ENCODE data around the gene DDX20. TPM values are rescaled to one million over a fixed set of nuclear protein-coding genes. Genes with fewer than 3 reads are reported as not detected.

The DDX20 gene
- total RNA-seq, 1 donor from 2014 or later: 14.0 TPM

- peak; percentile 83 for TF ChIP-seq CTCF (IDR thresholded peaks at IDR 0.05)
- Mint-ChIP-seq H3K27ac (ENCODE audit: unreplicated experiment) (no peak overlapping the region), H3K36me3 (ENCODE audit: unreplicated experiment) (peaks cover 23% of the 10 kb centered on the region), H3K27me3 (ENCODE audit: unreplicated experiment) (no peaks in the 10 kb centered on the region), H3K4me3 (ENCODE audit: unreplicated experiment) (no peak overlapping the region), H3K4me1 (ENCODE audit: unreplicated experiment) (peaks cover 4% of the 10 kb centered on the region), H3K9me3 (ENCODE audit: unreplicated experiment) (no peaks in the 10 kb centered on the region)
- no peak for DNase-seq (ENCODE audit: extremely low spot score, unreplicated experiment)
Measured at GRCh38 chr1:111769517-111770146, 13.9 kb downstream of the DDX20 start.

GRCh38 chr1:111770916-111771315 lies 15.2 kb downstream of the DDX20 start:
- H3K36me3 Mint-ChIP-seq (ENCODE audit: unreplicated experiment): peaks cover 13% of the 10 kb centered on the region
- no peaks in the 10 kb centered on the region for H3K27me3 Mint-ChIP-seq (ENCODE audit: unreplicated experiment)
- no peak overlapping the region for H3K4me3 Mint-ChIP-seq (ENCODE audit: unreplicated experiment)
- no peak overlapping the region for H3K27ac Mint-ChIP-seq (ENCODE audit: unreplicated experiment)
- no peak for TF ChIP-seq CTCF (IDR thresholded peaks at IDR 0.05)
- H3K9me3 Mint-ChIP-seq (ENCODE audit: unreplicated experiment): no peaks in the 10 kb centered on the region
- peaks cover 6% of the 10 kb centered on the region for H3K4me1 Mint-ChIP-seq (ENCODE audit: unreplicated experiment)
- no peak for DNase-seq (ENCODE audit: extremely low spot score, unreplicated experiment)

- Mint-ChIP-seq H3K27ac (ENCODE audit: unreplicated experiment) (peak overlapping the region; percentile 0), H3K4me1 (ENCODE audit: unreplicated experiment) (peaks cover 28% of the 10 kb centered on the region), H3K36me3 (ENCODE audit: unreplicated experiment) (no peaks in the 10 kb centered on the region), H3K4me3 (ENCODE audit: unreplicated experiment) (no peak overlapping the region), H3K9me3 (ENCODE audit: unreplicated experiment) (no peaks in the 10 kb centered on the region), H3K27me3 (ENCODE audit: unreplicated experiment) (no peaks in the 10 kb centered on the region)
- DNase-seq (ENCODE audit: extremely low spot score, unreplicated experiment): no peak
- no peak for TF ChIP-seq CTCF (IDR thresholded peaks at IDR 0.05)
Measured at GRCh38 chr1:111775966-111776365, 20.3 kb downstream of the DDX20 start.

DNA sequence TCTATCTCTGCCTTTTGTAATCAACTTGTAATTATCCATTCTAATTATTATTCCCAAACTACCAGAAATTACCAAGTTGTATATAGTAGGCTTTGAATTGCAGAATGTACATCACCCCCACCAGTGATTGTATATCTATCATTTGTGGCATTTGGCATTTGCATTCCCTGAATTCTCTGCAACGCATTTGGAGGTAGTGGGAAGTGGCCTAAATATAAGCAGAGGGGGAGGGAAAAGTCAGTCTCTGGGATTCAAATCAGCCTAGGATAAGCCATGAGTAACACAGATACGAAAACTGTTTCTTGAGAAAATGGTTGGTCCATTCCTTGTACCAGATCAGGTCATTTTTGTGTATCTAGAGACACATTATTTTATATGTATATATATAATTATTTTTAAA lies 20.7 kb downstream of the DDX20 start:
- no peaks in the 10 kb centered on the region for H3K36me3 Mint-ChIP-seq (ENCODE audit: unreplicated experiment)
- H3K27ac Mint-ChIP-seq (ENCODE audit: unreplicated experiment): peak overlapping the region; percentile 0
- no peak for TF ChIP-seq CTCF (IDR thresholded peaks at IDR 0.05)
- peaks cover 28% of the 10 kb centered on the region for H3K4me1 Mint-ChIP-seq (ENCODE audit: unreplicated experiment)
- no peak overlapping the region for H3K4me3 Mint-ChIP-seq (ENCODE audit: unreplicated experiment)
- no peak for DNase-seq (ENCODE audit: extremely low spot score, unreplicated experiment)
- no peaks in the 10 kb centered on the region for H3K9me3 Mint-ChIP-seq (ENCODE audit: unreplicated experiment)
- no peaks in the 10 kb centered on the region for H3K27me3 Mint-ChIP-seq (ENCODE audit: unreplicated experiment)

- no peak for TF ChIP-seq CTCF (IDR thresholded peaks at IDR 0.05)
- Mint-ChIP-seq H3K4me3 (ENCODE audit: unreplicated experiment) (no peak overlapping the region), H3K27ac (ENCODE audit: unreplicated experiment) (no peak overlapping the region), H3K27me3 (ENCODE audit: unreplicated experiment) (no peaks in the 10 kb centered on the region), H3K4me1 (ENCODE audit: unreplicated experiment) (peaks cover 28% of the 10 kb centered on the region), H3K9me3 (ENCODE audit: unreplicated experiment) (no peaks in the 10 kb centered on the region), H3K36me3 (ENCODE audit: unreplicated experiment) (no peaks in the 10 kb centered on the region)
- DNase-seq (ENCODE audit: extremely low spot score, unreplicated experiment): no peak
Measured at GRCh38 chr1:111776861-111777260, 21.2 kb downstream of the DDX20 start.

Measured in osteocyte (in vitro differentiated cells).